K562 (cell line): Measurements from ENCODE around the gene CDC42EP1. TPM values are rescaled to one million over a fixed set of nuclear protein-coding genes. Genes with fewer than 3 reads are reported as not detected.

Experiments
- ATAC-seq: fragments of 200-7000 bp; cut with Tn5 transposase; 3 replicates; pipeline ENCODE4 v1.9.1; 2020; ENCODE audit warnings: moderate library complexity
- BruUV-seq: library from RNA; stranded (reverse); fragments of 400-500 nt; replicated peaks from 2 replicates; lab custom pipeline; 2021; lab: Mats Ljungman, UMichigan
- CTCF ChIA-PET: fragments of 300-600 bp; formaldehyde crosslinking; extraction: SDS; loops from one replicate; lab custom pipeline; 2021; ENCODE audit warnings: low intra/inter-chr PET ratio; lab: Yijun Ruan, JAX
- POLR2A ChIA-PET: fragments of 300-600, 350-650 bp; sonication (Branson Sonifier 250); formaldehyde crosslinking; extraction: SDS; loops from one replicate; lab custom pipeline; 2021; ENCODE audit warnings: antibody characterized with exemption, inconsistent platforms; lab: Yijun Ruan, JAX
- DNase-seq, 4 experiments: peaks; one replicate each; pipeline versions ENCODE4 v3.0.0 to v3.0.0-alpha.2; 2011 to 2018; ENCODE audit warnings: low spot score in 3 of 4, mixed read lengths in 3 of 4; ENCODE audit errors: extremely low read depth in 1 of 4
- FAIRE-seq: peaks from 2 replicates; lab custom pipeline; 2011; peaks lifted over from hg19 to GRCh38; lab: Jason Lieb, UNC
- H2AFZ ChIP-seq: 2 replicates; pipeline ENCODE4 v1.6.0; 2011; ENCODE audit warnings: low read depth, low read length, control low read depth, inconsistent platforms
- H3K27ac ChIP-seq: fragments of 200-600 bp; 3 replicates; pipeline ENCODE4 v1.8.0; 2011; ENCODE audit warnings: low read depth, mild to moderate bottlenecking, control low read depth, inconsistent platforms, low read length, moderate library complexity, mixed read lengths; ENCODE audit errors: extremely low read depth
- H3K27me3 ChIP-seq, 2 experiments: fragments of 300-600 bp in 1 of 2; 2 replicates in 1 of 2; 3 replicates in 1 of 2; pipeline versions ENCODE4 v1.6.0 to v1.8.0; 2011; ENCODE audit warnings: inconsistent platforms in 2 of 2, low read length in 2 of 2, mild to moderate bottlenecking in 1 of 2, mixed read lengths in 1 of 2, moderate library complexity in 1 of 2; ENCODE audit not compliant: control insufficient read depth in 2 of 2, insufficient read depth in 2 of 2
- H3K36me3 ChIP-seq: fragments of 300-600 bp; 3 replicates; pipeline ENCODE4 v1.8.0; 2011; ENCODE audit warnings: mild to moderate bottlenecking, low read length, inconsistent platforms; ENCODE audit not compliant: control insufficient read depth, insufficient read depth
- H3K4me1 ChIP-seq, 2 experiments: fragments of 200-600 bp in 1 of 2; replicated peaks in 1 of 2; 2 replicates in 1 of 2; 3 replicates in 1 of 2; pipeline versions ENCODE4 v1.5.1 to v1.8.0; 2011; ENCODE audit warnings: inconsistent platforms in 2 of 2, low read length in 2 of 2, mild to moderate bottlenecking in 1 of 2, mixed read lengths in 1 of 2, moderate library complexity in 1 of 2; ENCODE audit not compliant: control insufficient read depth in 2 of 2, insufficient read depth in 2 of 2
- H3K4me2 ChIP-seq: 2 replicates; pipeline ENCODE4 v1.6.1; 2011; ENCODE audit warnings: low read length, control low read depth, inconsistent platforms, mixed read lengths; ENCODE audit not compliant: insufficient read depth
- H3K4me3 ChIP-seq: fragments of 200-600 bp; sonication (generic), shearing (Covaris generic); 2 replicates; pipeline ENCODE4 v1.5.1; 2016; ENCODE audit warnings: control low read depth, inconsistent platforms
- H3K79me2 ChIP-seq: fragments of 200-600 bp; 3 replicates; pipeline ENCODE4 v1.8.0; 2011; ENCODE audit warnings: low read length, inconsistent platforms; ENCODE audit not compliant: control insufficient read depth, insufficient read depth
- H3K9ac ChIP-seq, 2 experiments: 2 replicates each; pipeline versions ENCODE4 v1.6.0 to v1.6.1; 2011; ENCODE audit warnings: low read depth in 2 of 2, low read length in 2 of 2, control low read depth in 1 of 2, inconsistent platforms in 1 of 2, mild to moderate bottlenecking in 1 of 2, mixed read lengths in 1 of 2; ENCODE audit not compliant: insufficient read depth in 1 of 2
- H3K9me1 ChIP-seq: one replicate; pipeline ENCODE4 v1.6.0; 2011; ENCODE audit warnings: inconsistent platforms, mild to moderate bottlenecking, low read length, moderate library complexity; ENCODE audit not compliant: control insufficient read depth, insufficient read depth
- H3K9me3 ChIP-seq: replicated peaks from 2 replicates; pipeline ENCODE4 v1.5.1; 2011; ENCODE audit warnings: low read depth, low read length, inconsistent platforms; ENCODE audit not compliant: control insufficient read depth, insufficient read depth
- H4K20me1 ChIP-seq: replicated peaks from 2 replicates; pipeline ENCODE4 v1.6.1; 2011; ENCODE audit warnings: low read length, inconsistent platforms, mixed read lengths; ENCODE audit not compliant: control insufficient read depth, insufficient read depth
- ELF4 ChIP-seq: fragments of 450-650 bp; formaldehyde crosslinking; IDR thresholded peaks from 2 replicates; pipeline ENCODE4 v1.4.0; 2022; ENCODE audit warnings: missing genetic modification characterization
- FOXM1 ChIP-seq, 2 experiments: fragments of 450-650 bp in 1 of 2; sonication (generic) in 1 of 2; formaldehyde crosslinking in 1 of 2; IDR thresholded peaks; 2 replicates each; pipeline versions ENCODE4 v1.6.1 to v1.9.0; 2017 to 2022; ENCODE audit warnings: low read depth in 2 of 2, mild to moderate bottlenecking in 2 of 2, missing genetic modification reagents in 1 of 2, moderate library complexity in 1 of 2
- FOXO4 ChIP-seq: fragments of 450-650 bp; formaldehyde crosslinking; IDR thresholded peaks from 2 replicates; pipeline ENCODE4 v1.4.0; 2020; ENCODE audit warnings: mild to moderate bottlenecking, moderate library complexity
- KLF6 ChIP-seq: fragments of 250-450 bp; sonication (Bioruptor Pico); IDR thresholded peaks from 2 replicates; pipeline ENCODE4 v1.4.0; 2020; ENCODE audit warnings: mild to moderate bottlenecking, moderate library complexity, borderline replicate concordance
- MEF2A ChIP-seq: IDR thresholded peaks from 2 replicates; pipeline ENCODE4 v1.6.1; 2011; ENCODE audit warnings: low read depth, mild to moderate bottlenecking, low read length, moderate library complexity; ENCODE audit not compliant: control insufficient read depth
- SNAPC5 ChIP-seq: fragments of 250-450 bp; sonication (Bioruptor Pico); IDR thresholded peaks from 2 replicates; pipeline ENCODE4 v1.8.0; 2021; ENCODE audit warnings: moderate library complexity, mild to moderate bottlenecking, inconsistent platforms
- STAT5B ChIP-seq: fragments of 250-450 bp; sonication (Bioruptor Pico); IDR thresholded peaks from 2 replicates; pipeline ENCODE4 v1.8.0; 2021; ENCODE audit warnings: mild to moderate bottlenecking, inconsistent platforms
- TBP ChIP-seq: optimal IDR thresholded peaks from 2 replicates; pipeline ENCODE3; 2011; ENCODE audit warnings: low read depth, low read length, improper control_type of control experiment
- ZBTB7A ChIP-seq: IDR thresholded peaks from 2 replicates; pipeline ENCODE4 v1.6.1; 2011; ENCODE audit warnings: low read depth, mild to moderate bottlenecking, low read length, moderate library complexity, borderline replicate concordance; ENCODE audit not compliant: control insufficient read depth
- ZNF133 ChIP-seq: fragments of 250-450 bp; sonication (Bioruptor Pico); IDR thresholded peaks from 2 replicates; pipeline ENCODE4 v1.4.0; 2020; ENCODE audit warnings: mild to moderate bottlenecking
- ZNF277 ChIP-seq: fragments of 250-450 bp; sonication (Bioruptor Pico); IDR thresholded peaks from 2 replicates; pipeline ENCODE4 v1.8.0; 2022; ENCODE audit warnings: inconsistent platforms, mild to moderate bottlenecking, moderate library complexity, borderline replicate concordance
- ZNF354B ChIP-seq: fragments of 250-450 bp; sonication (Bioruptor Pico); IDR thresholded peaks from 2 replicates; pipeline ENCODE4 v1.4.0; 2020
- ZNF444 ChIP-seq: fragments of 250-450 bp; sonication (Bioruptor Pico); IDR thresholded peaks from 2 replicates; pipeline ENCODE4 v1.4.0; 2020; ENCODE audit warnings: mild to moderate bottlenecking, moderate library complexity
- ZNF511 ChIP-seq: sonication (generic); formaldehyde crosslinking; IDR thresholded peaks from 2 replicates; pipeline ENCODE4 v1.8.0; 2022; ENCODE audit warnings: mild to moderate bottlenecking, missing genetic modification reagents
- WGBS: fragments of 100-300 bp; shearing (Covaris generic); methylation state at CpG from one replicate; pipeline ENCODE4 v1.1.6; 2016; ENCODE audit warnings: low coverage, mixed read lengths; ENCODE audit not compliant: insufficient coverage; ENCODE audit errors: missing lambda C conversion rate; 5-methylcytosine and 5-hydroxymethylcytosine counted together
- in situ Hi-C: fragments of 300-500 bp; cut with MboI; formaldehyde crosslinking; loops from 4 replicates; pipeline ENCODE4 v1.15.0; 2018; ENCODE audit warnings: inconsistent platforms, mixed read lengths
- intact Hi-C: fragments of 100-400 bp; cut with micrococcal nuclease; formaldehyde crosslinking; loops from 2 replicates; pipeline ENCODE4 v1.14.2; 2022
- polyA plus RNA-seq, 8 experiments: library from polyadenylated mRNA; depleted of rRNA in 4 of 8; stranded (reverse) in 5 of 8; unstranded in 3 of 8; fragments of >200 nt; fragmentation: Nextera tagmentation in 2 of 8; fragmentation: Illumina TruSeq in 1 of 8; extraction: Ambion mirVana in 2 of 8; extraction: Trizol in 1 of 8; gene quantifications; 2 replicates each; pipeline versions ENCODE4 v1.2.1 to v1.2.3, GENCODE V29; 2011 to 2014; ENCODE audit warnings: inconsistent platforms in 1 of 8, missing spikeins in 1 of 8
- total RNA-seq, 7 experiments: library from RNA; depleted of rRNA in 6 of 7; stranded (reverse); fragments of >200 nt in 6 of 7; fragmentation: Illumina TruSeq in 2 of 7; extraction: Trizol in 2 of 7; gene quantifications; 2 replicates each; pipeline versions ENCODE4 v1.2.1 to v1.2.3, GENCODE V29; 2011 to 2021; ENCODE audit warnings: low replicate concordance in 1 of 7

CDC42EP1 gene
- total and polyA plus RNA-seq, 9 of the 15 experiments (the other 6 are each of a cell fraction or from before 2014, with no cell fraction given), result 0.67 to 70.2 (median 7.3) TPM

- no peak for FAIRE-seq
- Histone ChIP-seq H3K79me2 (no peaks in the 10 kb centered on the region; the same call in 2 of the 3 replicates), H3K9ac (no peak overlapping the region), H3K27me3 (no peaks in the 10 kb centered on the region; a peak in 1 of 5 replicates), H3K9me1 (no peaks in the 10 kb centered on the region), H3K9me3 (no peaks in the 10 kb centered on the region), H3K27ac (no peak overlapping the region), H3K4me1 (peaks cover 9 to 32% of the 10 kb centered on the region in 2 experiments; a peak in 4 of 5 replicates), H3K4me3 (no peak overlapping the region), H3K4me2 (no peak overlapping the region), H2AFZ (no peak overlapping the region), H4K20me1 (no peaks in the 10 kb centered on the region), H3K36me3 (no peaks in the 10 kb centered on the region)
- DNase-seq, result no peak
- WGBS, result 27% methylated on average over 6 of the region's 6 CpGs
- no peak for ATAC-seq
- no peak for TF ChIP-seq ZNF354B (CRISPR knock-in tag)
- TF ChIP-seq ELF4 (CRISPR knock-in tag), result no peak
- no peak for TF ChIP-seq MEF2A
- no peak for TF ChIP-seq ZBTB7A
- TF ChIP-seq ZNF277 (CRISPR knock-in tag), result no peak
- TF ChIP-seq SNAPC5, result no peak
- no peak for TF ChIP-seq KLF6
- TF ChIP-seq ZNF133 (CRISPR knock-in tag), result no peak
- no peak for TF ChIP-seq TBP
- no peak for TF ChIP-seq STAT5B (CRISPR knock-in tag)
- no peak for TF ChIP-seq FOXM1 (IDR thresholded peaks at IDR 0.05; ENCODE audit: low read depth)
- no peak for TF ChIP-seq FOXM1 (CRISPR knock-in tag; IDR thresholded peaks at IDR 0.05; ENCODE audit: low read depth)
- no peak for TF ChIP-seq ZNF511 (CRISPR knock-in tag)
- TF ChIP-seq ZNF444, result no peak
- TF ChIP-seq FOXO4, result no peak
- POLR2A ChIA-PET, result interaction anchor here (0.7 kb wide), 1 partner anchor 70 kb away, joined by 3 read pairs; no protein-coding TSS in a partner anchor
- BruUV-seq, result no TSS peak
- CTCF ChIA-PET, result no interaction called here
- intact Hi-C loops, result no loop called here
- in situ Hi-C loops, result no loop called here
Measured at GRCh38 chr22:37522482-37522881, 37.8 kb upstream of the CDC42EP1 start.
